Prostate gland (tissue), 2 donors: Measurements from ENCODE around the gene PHKG2. TPM values are rescaled to one million over a fixed set of nuclear protein-coding genes. Genes with fewer than 3 reads are reported as not detected.
"Not testable (repeated sequence)": the region's sequence is repeated elsewhere in the genome, so short reads cannot be mapped to it uniquely, and the experiment has no call there.

Experiments used
- DNase-seq: peaks from one replicate; pipeline ENCODE4 v3.0.0-alpha.2; 2019; ENCODE audit warnings: low spot score
- H3K27ac ChIP-seq, 2 donors: fragments of 200-600 bp; sonication (generic); 2 replicates each; pipeline ENCODE4 v1.5.1; 2017 to 2019
- H3K27me3 ChIP-seq: fragments of 200-600 bp; sonication (generic); replicated peaks from 2 replicates; pipeline ENCODE4 v1.5.1; 2019; ENCODE audit not compliant: insufficient read depth
- H3K36me3 ChIP-seq, 2 donors: fragments of 200-600 bp; sonication (generic); 1 replicate in 1 of 2; 2 replicates in 1 of 2; pipeline versions ENCODE4 v1.5.1 to v1.8.1; 2017 to 2019
- H3K4me1 ChIP-seq: fragments of 200-600 bp; sonication (generic); replicated peaks from 2 replicates; pipeline ENCODE4 v1.5.1; 2019
- H3K4me3 ChIP-seq, 2 donors: fragments of 200-600 bp; sonication (generic); 2 replicates each; pipeline ENCODE4 v1.5.1; 2017 to 2019
- H3K9me3 ChIP-seq: fragments of 200-600 bp; sonication (generic); 2 replicates; pipeline ENCODE4 v1.5.1; 2017
- CTCF ChIP-seq, 4 experiments: fragments of 200-600 bp in 2 of 4; fragments of 450-650 bp in 2 of 4; sonication (generic) in 2 of 4; IDR thresholded peaks; 1 replicate in 3 of 4; 2 replicates in 1 of 4; pipeline ENCODE4 v1.5.1; 2016 to 2019; ENCODE audit warnings: antibody characterized with exemption in 4 of 4, mild to moderate bottlenecking in 2 of 4, moderate library complexity in 2 of 4
- POLR2A ChIP-seq: fragments of 450-650 bp; IDR thresholded peaks from one replicate; pipeline ENCODE4 v1.6.1; 2016; ENCODE audit warnings: antibody characterized with exemption, mild to moderate bottlenecking
- POLR2AphosphoS5 ChIP-seq: sonication (generic); formaldehyde crosslinking; IDR thresholded peaks from one replicate; pipeline ENCODE4 v1.6.1; 2017; ENCODE audit warnings: antibody characterized with exemption
- WGBS: methylation state at CpG from one replicate; pipeline ENCODE4 v1.1.5; 2018; 5-methylcytosine and 5-hydroxymethylcytosine counted together
- intact Hi-C: fragments of 100-400 bp; cut with DNase I; formaldehyde crosslinking; loops from one replicate; pipeline ENCODE4 v1.14.2; 2022
- total RNA-seq, 2 donors: library from RNA; depleted of rRNA; stranded (reverse); fragments of >200 nt; gene quantifications; one replicate each; pipeline ENCODE4 v1.1.0, GENCODE V29; 2016

PHKG2 gene
- total RNA-seq, 2 donors from 2014 or later: 37.2 to 45.2 TPM

GRCh38 chr16:30700971-30701370, 47.3 kb upstream of the PHKG2 start:
- no peak for DNase-seq
- Histone ChIP-seq H3K4me1 (peaks cover 10% of the 10 kb centered on the region), H3K27me3 (no peaks in the 10 kb centered on the region), H3K36me3 (peaks cover 21 to 39% of the 10 kb centered on the region in 2 donors), H3K4me3 (no peak overlapping the region), H3K9me3 (no peaks in the 10 kb centered on the region), H3K27ac (no peak overlapping the region)
- WGBS: 87% methylated on average over 5 of the region's 5 CpGs
- intact Hi-C loops: no loop called here
- TF ChIP-seq CTCF (IDR thresholded peaks at IDR 0.05) (no peak), POLR2A (no peak), POLR2AphosphoS5 (no peak)

- H3K27me3 ChIP-seq, DNase-seq, intact Hi-C loops, H3K9me3 ChIP-seq, H3K4me1 ChIP-seq, H3K4me3 ChIP-seq, H3K27ac ChIP-seq: not testable (repeated sequence)
- WGBS: 92% methylated on average over 12 of the region's 12 CpGs
- peaks cover 37 to 59% of the 10 kb centered on the region in 2 donors for H3K36me3 ChIP-seq
Measured at GRCh38 chr16:30703071-30703470, 45.2 kb upstream of the PHKG2 start.

DNA sequence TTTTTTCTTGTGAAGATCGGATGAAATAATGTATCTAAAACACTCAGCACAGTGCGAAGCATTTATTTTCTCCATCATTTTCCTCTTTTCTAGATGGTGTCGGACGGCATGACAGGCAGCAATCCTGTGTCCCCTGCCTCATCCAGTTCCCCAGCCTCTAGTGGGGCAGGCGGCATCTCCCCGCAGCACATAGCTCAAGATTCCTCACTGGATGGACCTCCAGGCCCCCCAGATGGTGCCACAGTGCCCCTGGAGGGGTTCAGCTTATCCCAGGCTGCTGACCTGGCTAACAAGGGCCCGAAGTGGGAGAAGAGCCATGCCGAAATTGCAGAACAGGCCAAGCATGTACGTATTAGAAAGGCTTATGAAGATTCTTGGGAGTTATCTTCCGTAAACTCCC, 44.3 kb upstream of the PHKG2 start:
- H3K27me3 ChIP-seq: no peaks in the 10 kb centered on the region
- no peak for DNase-seq
- H3K36me3 ChIP-seq: peaks cover 40 to 66% of the 10 kb centered on the region in 2 donors
- H3K4me1 ChIP-seq: peaks cover 10% of the 10 kb centered on the region
- intact Hi-C loops: no loop called here
- WGBS: 92% methylated on average over 10 of the region's 10 CpGs
- TF ChIP-seq CTCF (IDR thresholded peaks at IDR 0.05) (no peak), POLR2A (no peak), POLR2AphosphoS5 (no peak)
- no peaks in the 10 kb centered on the region for H3K9me3 ChIP-seq
- H3K4me3 ChIP-seq: no peak overlapping the region
- H3K27ac ChIP-seq: no peak overlapping the region

DNA sequence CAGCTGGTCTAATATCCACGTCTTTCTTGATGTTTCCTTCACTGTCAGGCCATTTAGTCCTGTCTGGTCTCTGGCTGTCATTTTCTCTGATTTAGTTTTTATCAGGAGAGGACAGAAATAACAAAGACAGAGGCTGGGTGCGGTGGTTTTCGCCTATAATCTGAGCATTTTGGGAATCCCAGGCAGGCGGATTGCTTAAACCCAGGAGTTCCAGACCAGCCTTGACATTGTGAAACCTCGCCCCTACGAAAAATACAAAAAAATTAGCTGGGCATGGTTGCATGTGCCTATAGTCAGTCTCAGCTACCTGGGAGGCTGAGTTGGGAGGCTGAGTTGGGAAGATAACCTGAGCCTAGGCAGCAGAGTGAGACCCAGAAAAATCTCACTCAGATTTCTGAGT, 42.2 kb upstream of the PHKG2 start:
- DNase-seq: no peak
- WGBS: 93% methylated on average over 6 of the region's 6 CpGs
- intact Hi-C loops: no loop called here
- no peak overlapping the region for H3K27ac ChIP-seq
- H3K36me3 ChIP-seq: peaks cover 57 to 77% of the 10 kb centered on the region in 2 donors
- H3K9me3 ChIP-seq: no peaks in the 10 kb centered on the region
- no peak for TF ChIP-seq POLR2AphosphoS5
- TF ChIP-seq CTCF (IDR thresholded peaks at IDR 0.05): no peak
- TF ChIP-seq POLR2A: no peak
- no peaks in the 10 kb centered on the region for H3K27me3 ChIP-seq
- no peaks in the 10 kb centered on the region for H3K4me1 ChIP-seq
- no peak overlapping the region for H3K4me3 ChIP-seq

GRCh38 chr16:30710971-30711370, 37.3 kb upstream of the PHKG2 start:
- intact Hi-C loops: no loop called here
- TF ChIP-seq POLR2A (no peak), CTCF (IDR thresholded peaks at IDR 0.05) (no peak), POLR2AphosphoS5 (no peak)
- Histone ChIP-seq H3K4me3 (no peak overlapping the region), H3K27me3 (no peaks in the 10 kb centered on the region), H3K36me3 (peaks cover 62 to 72% of the 10 kb centered on the region in 2 donors), H3K9me3 (no peaks in the 10 kb centered on the region), H3K4me1 (no peaks in the 10 kb centered on the region), H3K27ac (no peak overlapping the region)
- 94% methylated on average over 4 of the region's 4 CpGs for WGBS
- no peak for DNase-seq
